Putamen (tissue), 1 donor: ENCODE data around the gene SLC1A3.
"Not testable (repeated sequence)": the region's sequence is repeated elsewhere in the genome, so short reads cannot be mapped to it uniquely, and the experiment has no call there.

Source experiments
- DNase-seq: peaks from one replicate; pipeline ENCODE4 v3.0.0-alpha.2; 2016; ENCODE audit warnings: low spot score

SLC1A3 gene

GRCh38 chr5:36606428-36607113 lies at the start of gene SLC1A3:
SLC1A3 (plus strand) TSS chr5:36606606; CDS start chr5:36608424, 1,818 bp downstream.
- peak; percentile 86 for DNase-seq

GRCh38 chr5:36558641-36559040 lies 47.8 kb upstream of the SLC1A3 start:
- no peak for DNase-seq

GRCh38 chr5:36561601-36562000 lies 44.8 kb upstream of the SLC1A3 start:
- DNase-seq, result no peak

GRCh38 chr5:36569491-36569890 lies 36.9 kb upstream of the SLC1A3 start:
- no peak for DNase-seq

GRCh38 chr5:36570301-36571095 lies 35.9 kb upstream of the SLC1A3 start:
- DNase-seq, result no peak

- DNase-seq, result no peak
Measured at GRCh38 chr5:36571401-36572042, 34.9 kb upstream of the SLC1A3 start.

GRCh38 chr5:36573438-36573837 lies 33.0 kb upstream of the SLC1A3 start:
- DNase-seq, result no peak

GRCh38 chr5:36575361-36575781 lies 31.0 kb upstream of the SLC1A3 start:
- no peak for DNase-seq

GRCh38 chr5:36576721-36577120 lies 29.7 kb upstream of the SLC1A3 start:
- DNase-seq, result no peak

GRCh38 chr5:36579858-36580257 lies 26.5 kb upstream of the SLC1A3 start:
- not testable (repeated sequence) for DNase-seq

GRCh38 chr5:36581070-36581469 lies 25.3 kb upstream of the SLC1A3 start:
- DNase-seq, result no peak

GRCh38 chr5:36584009-36584875 lies 22.2 kb upstream of the SLC1A3 start:
- DNase-seq, result no peak

GRCh38 chr5:36585701-36586100 lies 20.7 kb upstream of the SLC1A3 start:
- DNase-seq, result no peak

GRCh38 chr5:36587354-36587753 lies 19.1 kb upstream of the SLC1A3 start:
- no peak for DNase-seq

GRCh38 chr5:36589735-36590134 lies 16.7 kb upstream of the SLC1A3 start:
- not testable (repeated sequence) for DNase-seq

GRCh38 chr5:36590513-36591286 lies 15.7 kb upstream of the SLC1A3 start:
- DNase-seq, result no peak

- no peak for DNase-seq
Measured at GRCh38 chr5:36593867-36594266, 12.5 kb upstream of the SLC1A3 start.

- no peak for DNase-seq
Measured at GRCh38 chr5:36596247-36596646, 10.2 kb upstream of the SLC1A3 start.

GRCh38 chr5:36596756-36597155 lies 9.7 kb upstream of the SLC1A3 start:
- no peak for DNase-seq

- no peak for DNase-seq
Measured at GRCh38 chr5:36598045-36598444, 8.4 kb upstream of the SLC1A3 start.
